RWPE2 (cell line): ENCODE data around the gene AGRN.
"Not testable (repeated sequence)": the region's sequence is repeated elsewhere in the genome, so short reads cannot be mapped to it uniquely, and the experiment has no call there.

Experiments used
- ATAC-seq: fragments of 200-7000 bp; cut with Tn5 transposase; 3 replicates; pipeline ENCODE4 v1.9.1; 2021; ENCODE audit warnings: low read depth
- DNase-seq: peaks from one replicate; pipeline ENCODE4 v3.0.0-alpha.2; 2020; ENCODE audit warnings: low spot score
- H3K27ac ChIP-seq: fragments of 450-650 bp; 2 replicates; pipeline ENCODE4 v1.5.1; 2017; ENCODE audit warnings: mild to moderate bottlenecking; ENCODE audit not compliant: poor library complexity, severe bottlenecking
- H3K27me3 ChIP-seq: fragments of 250-450 bp; sonication (Bioruptor Pico); 2 replicates; pipeline ENCODE4 v1.5.1; 2021; ENCODE audit warnings: mild to moderate bottlenecking, moderate library complexity; ENCODE audit not compliant: insufficient read depth, poor library complexity, severe bottlenecking
- H3K36me3 ChIP-seq: fragments of 250-450 bp; sonication (Bioruptor Pico); 2 replicates; pipeline ENCODE4 v1.5.1; 2020; ENCODE audit warnings: low read depth, mild to moderate bottlenecking, moderate library complexity
- H3K4me1 ChIP-seq: fragments of 250-450 bp; sonication (Bioruptor Pico); 2 replicates; pipeline ENCODE4 v1.5.1; 2021; ENCODE audit warnings: mild to moderate bottlenecking, moderate library complexity; ENCODE audit not compliant: insufficient read depth, poor library complexity, severe bottlenecking
- H3K4me3 ChIP-seq: fragments of 250-450 bp; sonication (Bioruptor Pico); 2 replicates; pipeline ENCODE4 v1.5.1; 2021; ENCODE audit warnings: mild to moderate bottlenecking, moderate library complexity; ENCODE audit not compliant: severe bottlenecking
- H3K9me3 ChIP-seq: fragments of 250-450 bp; sonication (Bioruptor Pico); 2 replicates; pipeline ENCODE4 v1.5.1; 2021; ENCODE audit warnings: mild to moderate bottlenecking, moderate library complexity; ENCODE audit not compliant: severe bottlenecking
- CTCF ChIP-seq: fragments of 450-650 bp; IDR thresholded peaks from one replicate; pipeline ENCODE4 v1.5.1; 2017; ENCODE audit warnings: mild to moderate bottlenecking, moderate library complexity; ENCODE audit not compliant: poor library complexity, severe bottlenecking

AGRN gene

DNA sequence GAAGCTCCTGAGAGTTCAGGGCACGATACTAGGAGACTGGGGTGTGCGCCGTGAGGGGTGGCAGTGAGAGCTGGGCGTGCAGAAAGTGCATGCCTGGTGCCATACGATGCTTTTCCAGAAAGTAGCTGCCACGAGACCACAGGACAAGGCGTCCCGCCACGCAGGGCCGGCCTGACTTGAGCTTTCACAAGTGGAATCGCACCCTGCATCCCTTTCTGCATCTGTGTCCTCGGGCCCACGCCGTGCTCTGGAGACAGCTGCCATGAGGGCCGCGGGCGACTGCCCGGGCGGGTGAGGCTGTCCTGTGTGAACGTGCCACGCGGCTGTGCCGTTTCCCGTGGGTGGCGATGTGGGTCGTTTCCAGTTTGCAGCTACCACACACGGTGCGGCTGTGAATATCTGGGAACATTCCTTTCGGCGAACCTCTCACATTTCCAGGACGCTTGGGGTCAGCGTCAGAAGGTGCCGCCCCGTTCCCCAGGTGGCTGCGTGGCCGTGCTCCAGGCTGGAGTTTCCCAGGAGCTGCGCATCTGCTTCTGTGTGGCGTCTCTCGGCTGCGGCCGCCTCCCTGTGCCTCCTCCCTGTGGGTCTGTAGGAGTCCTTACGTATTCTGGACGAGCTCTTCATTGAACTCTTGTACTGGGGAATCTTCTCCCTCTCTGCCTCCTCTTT is 37.0 kb upstream of the AGRN start:
- peaks cover 5% of the 10 kb centered on the region for H3K27me3 ChIP-seq
- H3K9me3 ChIP-seq: no peaks in the 10 kb centered on the region
- ATAC-seq: peak; percentile 16; the same call in 1 of the 3 replicates
- no peak overlapping the region for H3K4me3 ChIP-seq
- H3K36me3 ChIP-seq: no peaks in the 10 kb centered on the region
- no peaks in the 10 kb centered on the region for H3K4me1 ChIP-seq
- TF ChIP-seq CTCF: no peak
- H3K27ac ChIP-seq: no peak overlapping the region
- no peak for DNase-seq

- no peaks in the 10 kb centered on the region for H3K9me3 ChIP-seq
- ATAC-seq (peak; percentile 40; the same call in 2 of the 3 replicates), DNase-seq (no peak)
- H3K36me3 ChIP-seq: no peaks in the 10 kb centered on the region
- H3K4me1 ChIP-seq: no peaks in the 10 kb centered on the region
- H3K4me3 ChIP-seq: no peak overlapping the region
- TF ChIP-seq CTCF: peak; percentile 93
- H3K27ac ChIP-seq: no peak overlapping the region
- H3K27me3 ChIP-seq: peaks cover 5% of the 10 kb centered on the region
These were observed 36.0 kb upstream of the AGRN start for GRCh38 chr1:983798-984475.

GRCh38 chr1:984476-984814 is 35.5 kb upstream of the AGRN start:
- no peak for ATAC-seq
- TF ChIP-seq CTCF: peak; percentile 62

GRCh38 chr1:985126-985525 is 34.8 kb upstream of the AGRN start:
- no peaks in the 10 kb centered on the region for H3K9me3 ChIP-seq
- TF ChIP-seq CTCF: no peak
- DNase-seq (no peak), ATAC-seq (no peak)
- H3K4me3 ChIP-seq: no peak overlapping the region
- H3K36me3 ChIP-seq: no peaks in the 10 kb centered on the region
- H3K27me3 ChIP-seq: peaks cover 5% of the 10 kb centered on the region
- H3K4me1 ChIP-seq: no peaks in the 10 kb centered on the region
- H3K27ac ChIP-seq: no peak overlapping the region

More at GRCh38 chr1:984476-984814, 35.5 kb upstream of the AGRN start:
- Histone ChIP-seq H3K36me3 (no peaks in the 10 kb centered on the region), H3K4me1 (no peaks in the 10 kb centered on the region), H3K4me3 (no peak overlapping the region), H3K27me3 (peaks cover 5% of the 10 kb centered on the region), H3K27ac (no peak overlapping the region), H3K9me3 (no peaks in the 10 kb centered on the region)
- DNase-seq: no peak

GRCh38 chr1:988061-988460 is 31.9 kb upstream of the AGRN start:
- not testable (repeated sequence) for ATAC-seq, H3K4me1 ChIP-seq

DNA sequence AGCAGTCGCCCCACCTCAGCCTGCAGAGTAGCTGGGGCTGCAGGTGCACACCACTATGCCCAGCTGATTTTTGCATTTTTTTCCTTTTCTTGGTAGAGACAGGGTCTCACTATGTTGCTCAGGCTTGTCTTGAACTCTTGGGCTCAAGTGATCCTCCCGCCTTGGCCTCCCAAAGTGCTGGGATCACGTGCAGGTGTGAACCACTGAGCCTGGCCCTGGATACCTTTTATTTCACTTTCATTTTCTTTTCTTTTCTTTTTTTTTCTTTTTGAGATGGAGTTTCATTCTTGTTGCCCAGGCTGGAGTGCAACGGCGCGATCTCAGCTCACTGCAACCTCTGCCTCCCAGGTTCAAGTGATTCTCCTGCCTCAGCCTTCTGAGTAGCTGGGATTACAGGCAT is 28.6 kb upstream of the AGRN start:
- H3K27me3 ChIP-seq, H3K9me3 ChIP-seq, DNase-seq, H3K36me3 ChIP-seq, ATAC-seq, H3K4me3 ChIP-seq, H3K4me1 ChIP-seq, H3K27ac ChIP-seq: not testable (repeated sequence)

More at GRCh38 chr1:988061-988460, 31.9 kb upstream of the AGRN start:
- not testable (repeated sequence) for H3K27me3 ChIP-seq, H3K36me3 ChIP-seq, H3K4me3 ChIP-seq, H3K9me3 ChIP-seq, DNase-seq, H3K27ac ChIP-seq
